SK-N-SH (cell line): ENCODE measurements around the gene NELFB. TPM values are rescaled to one million over a fixed set of nuclear protein-coding genes. Genes with fewer than 3 reads are reported as not detected.
A peak's percentile ranks its signal among the peaks of the same experiment; 100 is the strongest.

Source experiments
- CTCF ChIA-PET: fragments of 300-600, 350-600 bp; formaldehyde crosslinking; extraction: SDS; loops from one replicate; lab custom pipeline; 2021; lab: Yijun Ruan, JAX
- POLR2A ChIA-PET: fragments of 350-600 bp; sonication (Branson Sonifier 250); formaldehyde crosslinking; extraction: SDS; loops from one replicate; lab custom pipeline; 2020; ENCODE audit warnings: antibody characterized with exemption, inconsistent platforms; lab: Yijun Ruan, JAX
- DNase-seq: peaks from one replicate; pipeline ENCODE4 v3.0.0; 2012
- H2AFZ ChIP-seq: fragments of 200-600 bp; sonication (generic); 2 replicates; pipeline ENCODE4 v1.8.1; 2016; ENCODE audit warnings: antibody characterized with exemption, mild to moderate bottlenecking, low read depth
- H3F3A ChIP-seq: fragments of 200-600 bp; sonication (generic); replicated peaks from 2 replicates; pipeline ENCODE3; 2016; ENCODE audit warnings: antibody characterized with exemption, mild to moderate bottlenecking; ENCODE audit not compliant: insufficient read depth
- H3K27ac ChIP-seq, 2 experiments: fragments of 200-500 bp in 1 of 2; fragments of 200-600 bp in 1 of 2; sonication (Bioruptor generic) in 1 of 2; sonication (generic), shearing (Covaris generic) in 1 of 2; 2 replicates each; pipeline versions ENCODE4 v1.5.1 to v1.6.1; 2014 to 2016; ENCODE audit warnings: low read depth in 2 of 2, inconsistent platforms in 1 of 2, low read length in 1 of 2, mild to moderate bottlenecking in 1 of 2, mixed read lengths in 1 of 2
- H3K27me3 ChIP-seq: fragments of 200-600 bp; sonication (generic), shearing (Covaris generic); 2 replicates; pipeline ENCODE4 v1.6.1; 2016; ENCODE audit warnings: mixed run types; ENCODE audit not compliant: insufficient read depth
- H3K36me3 ChIP-seq, 2 experiments: fragments of 200-500 bp in 1 of 2; fragments of 200-600 bp in 1 of 2; sonication (Bioruptor generic) in 1 of 2; sonication (generic) in 1 of 2; replicated peaks in 1 of 2; 2 replicates each; pipeline versions ENCODE3 to v1.5.1; 2014 to 2016; ENCODE audit warnings: low read length in 1 of 2, mild to moderate bottlenecking in 1 of 2; ENCODE audit not compliant: insufficient read depth in 2 of 2, control insufficient read depth in 1 of 2
- H3K4me1 ChIP-seq, 2 experiments: fragments of 200-500 bp in 1 of 2; fragments of 200-600 bp in 1 of 2; sonication (Bioruptor generic) in 1 of 2; sonication (generic), shearing (Covaris generic) in 1 of 2; 2 replicates each; pipeline versions ENCODE4 v1.5.1 to v1.6.1; 2014 to 2016; ENCODE audit warnings: low read depth in 1 of 2, low read length in 1 of 2, mixed run types in 1 of 2; ENCODE audit not compliant: insufficient read depth in 2 of 2, control insufficient read depth in 1 of 2
- H3K4me2 ChIP-seq: fragments of 200-600 bp; sonication (generic), shearing (Covaris generic); 2 replicates; pipeline ENCODE4 v1.6.1; 2017; ENCODE audit warnings: mixed run types
- H3K4me3 ChIP-seq, 2 experiments: fragments of 200-500 bp in 1 of 2; fragments of 200-600 bp in 1 of 2; sonication (Bioruptor generic) in 1 of 2; sonication (generic), shearing (Covaris generic) in 1 of 2; 2 replicates each; pipeline versions ENCODE4 v1.5.1 to v1.8.1; 2014 to 2016; ENCODE audit warnings: low read depth in 2 of 2, inconsistent platforms in 1 of 2, low read length in 1 of 2, mild to moderate bottlenecking in 1 of 2, mixed read lengths in 1 of 2, moderate library complexity in 1 of 2
- H3K79me2 ChIP-seq: fragments of 200-600 bp; sonication (generic); 2 replicates; pipeline ENCODE4 v1.8.1; 2017; ENCODE audit warnings: mild to moderate bottlenecking; ENCODE audit not compliant: insufficient read depth
- H3K9ac ChIP-seq: fragments of 200-600 bp; sonication (generic); 2 replicates; pipeline ENCODE4 v1.6.1; 2017; ENCODE audit warnings: mixed run types
- H3K9me2 ChIP-seq: fragments of 200-600 bp; sonication (generic); 2 replicates; pipeline ENCODE4 v1.6.1; 2017; ENCODE audit warnings: mixed run types
- H3K9me3 ChIP-seq: fragments of 200-600 bp; sonication (generic); 2 replicates; pipeline ENCODE4 v1.6.1; 2017; ENCODE audit warnings: mixed run types, mild to moderate bottlenecking, moderate library complexity
- H4K20me1 ChIP-seq: fragments of 200-600 bp; sonication (generic); 2 replicates; pipeline ENCODE4 v1.6.1; 2017; ENCODE audit warnings: mild to moderate bottlenecking, mixed run types; ENCODE audit not compliant: insufficient read depth
- CHD2 ChIP-seq: fragments of 150-350 bp; IDR thresholded peaks from 2 replicates; pipeline ENCODE4 v1.6.1; 2018; ENCODE audit warnings: low read length; ENCODE audit not compliant: partially characterized antibody
- EP300 ChIP-seq, 2 experiments: IDR thresholded peaks; 2 replicates each; pipeline versions ENCODE4 v1.4.0 to v1.6.1; 2012; ENCODE audit warnings: borderline replicate concordance in 1 of 2, low read depth in 1 of 2, low read length in 1 of 2
- FOSL2 ChIP-seq: IDR thresholded peaks from 2 replicates; pipeline ENCODE4 v1.4.0; 2012; ENCODE audit warnings: low read depth, mild to moderate bottlenecking, moderate library complexity, borderline replicate concordance
- FOXM1 ChIP-seq: IDR thresholded peaks from 2 replicates; pipeline ENCODE4 v1.4.0; 2012; ENCODE audit warnings: low read depth, mild to moderate bottlenecking
- GABPA ChIP-seq: IDR thresholded peaks from 2 replicates; pipeline ENCODE4 v1.4.0; 2012; ENCODE audit warnings: low read depth, mild to moderate bottlenecking
- JUND ChIP-seq: IDR thresholded peaks from 2 replicates; pipeline ENCODE4 v1.4.0; 2012
- MAX ChIP-seq: IDR thresholded peaks from 2 replicates; pipeline ENCODE4 v1.4.0; 2012; ENCODE audit warnings: low read depth
- MEF2A ChIP-seq: IDR thresholded peaks from 2 replicates; pipeline ENCODE4 v1.4.0; 2012; ENCODE audit warnings: low read depth, borderline replicate concordance
- MXI1 ChIP-seq: IDR thresholded peaks from 2 replicates; pipeline ENCODE4 v1.6.1; 2012; ENCODE audit warnings: mild to moderate bottlenecking, low read depth, low read length, improper control_type of control experiment
- NFIC ChIP-seq: IDR thresholded peaks from 2 replicates; pipeline ENCODE4 v1.4.0; 2012; ENCODE audit warnings: borderline replicate concordance
- NRF1 ChIP-seq: IDR thresholded peaks from 2 replicates; pipeline ENCODE4 v1.6.1; 2012; ENCODE audit warnings: low read depth, mild to moderate bottlenecking, low read length
- POLR2AphosphoS5 ChIP-seq: IDR thresholded peaks from 2 replicates; pipeline ENCODE4 v1.6.1; 2012; ENCODE audit warnings: low read depth, low read length
- RAD21 ChIP-seq: IDR thresholded peaks from 2 replicates; pipeline ENCODE4 v1.6.1; 2012; ENCODE audit warnings: mild to moderate bottlenecking, low read length
- RFX5 ChIP-seq: IDR thresholded peaks from 2 replicates; pipeline ENCODE4 v1.6.1; 2012; ENCODE audit warnings: mild to moderate bottlenecking, improper control_type of control experiment, low read length
- RXRA ChIP-seq: IDR thresholded peaks from 2 replicates; pipeline ENCODE4 v1.4.0; 2012; ENCODE audit warnings: low read depth, mild to moderate bottlenecking, borderline replicate concordance
- WGBS: methylation state at CpG from one replicate; pipeline ENCODE4 v1.1.6; 2017; ENCODE audit warnings: low lambda C conversion rate; 5-methylcytosine and 5-hydroxymethylcytosine counted together
- polyA plus RNA-seq, 3 experiments: library from polyadenylated mRNA; depleted of rRNA; stranded (reverse); fragments of >200 nt; gene quantifications; 2 replicates each; pipeline ENCODE4 v1.2.3, GENCODE V29; 2012
- TF ChIP-seq, protein P1 (sequence below): IDR thresholded peaks from 2 replicates; pipeline ENCODE4 v1.6.1; 2012; ENCODE audit warnings: mild to moderate bottlenecking, low read depth, low read length, moderate library complexity
- TF ChIP-seq, protein P2 (sequence below): fragments of 150-350 bp; IDR thresholded peaks from 2 replicates; pipeline ENCODE4 v1.6.1; 2016; ENCODE audit warnings: mild to moderate bottlenecking, low read depth, low read length

The NELFB gene
- polyA plus RNA-seq, 1 of the 3 experiments (the other 2 are of a cell fraction), result 62.7 TPM

DNA sequence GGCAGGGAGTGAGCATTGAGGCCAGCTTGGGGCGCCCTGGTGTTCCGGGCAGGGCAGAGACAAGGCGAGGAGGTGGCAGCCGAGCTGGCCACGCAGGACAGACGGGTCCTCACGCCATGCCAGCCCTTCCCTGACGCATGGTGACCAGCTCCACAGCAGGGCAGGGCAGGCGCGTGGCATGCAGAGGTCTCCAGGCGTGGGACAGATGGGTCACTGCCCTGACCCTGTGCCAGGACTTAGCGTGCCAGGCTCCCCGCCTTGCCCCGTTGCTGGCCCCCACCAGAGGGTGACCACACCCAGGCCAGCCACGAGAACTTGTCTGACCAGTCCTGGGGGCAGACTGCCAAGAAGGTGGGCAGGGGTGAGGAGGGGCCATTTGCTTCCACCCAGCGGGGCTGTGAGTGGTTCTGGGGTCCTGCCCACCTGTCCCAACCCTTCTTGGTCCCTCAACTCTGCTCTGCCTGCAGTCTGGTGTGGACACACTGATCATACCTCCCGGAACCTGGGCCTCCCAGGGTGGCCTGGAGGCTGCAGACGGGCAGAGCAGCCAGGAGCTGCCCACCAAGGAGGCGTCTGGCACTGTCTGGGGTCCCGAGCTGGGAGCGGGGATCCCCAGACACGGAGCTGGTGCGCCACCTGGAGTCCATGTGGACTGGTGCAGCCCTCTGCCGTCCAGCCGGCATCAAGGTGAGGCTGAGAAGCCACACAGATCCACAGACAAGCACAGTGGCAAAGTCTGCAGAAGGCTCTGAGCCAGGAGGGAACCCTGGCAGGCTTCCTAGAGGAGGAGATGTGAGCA is 27.9 kb upstream of the NELFB start, which contains the start of gene RNF224 (continued):
- TF ChIP-seq, protein P1, sequence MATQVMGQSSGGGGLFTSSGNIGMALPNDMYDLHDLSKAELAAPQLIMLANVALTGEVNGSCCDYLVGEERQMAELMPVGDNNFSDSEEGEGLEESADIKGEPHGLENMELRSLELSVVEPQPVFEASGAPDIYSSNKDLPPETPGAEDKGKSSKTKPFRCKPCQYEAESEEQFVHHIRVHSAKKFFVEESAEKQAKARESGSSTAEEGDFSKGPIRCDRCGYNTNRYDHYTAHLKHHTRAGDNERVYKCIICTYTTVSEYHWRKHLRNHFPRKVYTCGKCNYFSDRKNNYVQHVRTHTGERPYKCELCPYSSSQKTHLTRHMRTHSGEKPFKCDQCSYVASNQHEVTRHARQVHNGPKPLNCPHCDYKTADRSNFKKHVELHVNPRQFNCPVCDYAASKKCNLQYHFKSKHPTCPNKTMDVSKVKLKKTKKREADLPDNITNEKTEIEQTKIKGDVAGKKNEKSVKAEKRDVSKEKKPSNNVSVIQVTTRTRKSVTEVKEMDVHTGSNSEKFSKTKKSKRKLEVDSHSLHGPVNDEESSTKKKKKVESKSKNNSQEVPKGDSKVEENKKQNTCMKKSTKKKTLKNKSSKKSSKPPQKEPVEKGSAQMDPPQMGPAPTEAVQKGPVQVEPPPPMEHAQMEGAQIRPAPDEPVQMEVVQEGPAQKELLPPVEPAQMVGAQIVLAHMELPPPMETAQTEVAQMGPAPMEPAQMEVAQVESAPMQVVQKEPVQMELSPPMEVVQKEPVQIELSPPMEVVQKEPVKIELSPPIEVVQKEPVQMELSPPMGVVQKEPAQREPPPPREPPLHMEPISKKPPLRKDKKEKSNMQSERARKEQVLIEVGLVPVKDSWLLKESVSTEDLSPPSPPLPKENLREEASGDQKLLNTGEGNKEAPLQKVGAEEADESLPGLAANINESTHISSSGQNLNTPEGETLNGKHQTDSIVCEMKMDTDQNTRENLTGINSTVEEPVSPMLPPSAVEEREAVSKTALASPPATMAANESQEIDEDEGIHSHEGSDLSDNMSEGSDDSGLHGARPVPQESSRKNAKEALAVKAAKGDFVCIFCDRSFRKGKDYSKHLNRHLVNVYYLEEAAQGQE, result no peak
- TF ChIP-seq NRF1, result no peak
- TF ChIP-seq CHD2, result peak; percentile 41
- TF ChIP-seq RAD21, result peak; percentile 87
- TF ChIP-seq, all 33 proteins: peak for 6

DNA sequence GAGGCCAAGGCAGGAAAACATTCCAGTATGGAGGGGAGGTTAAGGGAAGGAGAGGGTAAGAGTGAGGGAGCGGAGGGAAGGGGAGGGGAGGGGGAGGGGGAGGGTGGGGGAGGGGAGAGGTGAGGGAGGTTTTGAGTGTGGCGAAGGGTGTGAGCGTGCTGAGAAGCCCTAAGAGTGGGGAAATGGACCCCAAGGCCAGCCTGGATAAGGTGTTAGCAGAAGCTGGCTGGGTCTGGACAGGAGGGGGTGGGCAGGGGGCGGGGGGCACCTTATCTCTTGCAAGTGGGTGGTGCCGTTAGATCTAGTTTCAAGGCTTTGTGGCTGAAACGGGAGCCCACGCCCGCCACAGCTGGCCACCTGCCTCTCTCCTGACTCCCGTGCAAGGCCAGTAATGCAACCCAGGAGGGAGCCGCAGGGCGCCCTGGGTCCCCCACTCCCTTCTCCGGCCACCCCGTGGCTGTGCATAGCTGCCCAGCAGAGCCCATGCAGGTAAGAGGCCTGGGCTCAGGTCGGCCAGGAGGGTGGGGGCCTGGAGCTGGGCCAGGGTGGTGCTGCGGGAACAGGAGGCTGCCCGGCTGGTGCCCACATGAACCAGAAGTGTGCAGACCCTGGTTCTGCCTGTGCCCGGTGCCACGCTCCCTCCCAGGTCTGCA is 27.1 kb upstream of the NELFB start:
- no peak overlapping the region for H2AFZ ChIP-seq
- H3K4me2 ChIP-seq, result no peak overlapping the region; the same call in 1 of the 2 replicates
- 46% methylated on average over 3 of the region's 18 CpGs for WGBS

More for the DNA sequence above, 27.1 kb upstream of the NELFB start:
- no peaks in the 10 kb centered on the region for H3K79me2 ChIP-seq
- TF ChIP-seq, protein P2, sequence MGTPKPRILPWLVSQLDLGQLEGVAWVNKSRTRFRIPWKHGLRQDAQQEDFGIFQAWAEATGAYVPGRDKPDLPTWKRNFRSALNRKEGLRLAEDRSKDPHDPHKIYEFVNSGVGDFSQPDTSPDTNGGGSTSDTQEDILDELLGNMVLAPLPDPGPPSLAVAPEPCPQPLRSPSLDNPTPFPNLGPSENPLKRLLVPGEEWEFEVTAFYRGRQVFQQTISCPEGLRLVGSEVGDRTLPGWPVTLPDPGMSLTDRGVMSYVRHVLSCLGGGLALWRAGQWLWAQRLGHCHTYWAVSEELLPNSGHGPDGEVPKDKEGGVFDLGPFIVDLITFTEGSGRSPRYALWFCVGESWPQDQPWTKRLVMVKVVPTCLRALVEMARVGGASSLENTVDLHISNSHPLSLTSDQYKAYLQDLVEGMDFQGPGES, result no peak
- TF ChIP-seq MAX (no peak), NFIC (no peak), GABPA (no peak), FOXM1 (no peak), FOSL2 (no peak), RXRA (no peak), JUND (no peak), MEF2A (no peak), POLR2AphosphoS5 (no peak), MXI1 (no peak), EP300 (IDR thresholded peaks at IDR 0.05; ENCODE audit: borderline replicate concordance in 1 of 2, low read depth in 1 of 2, low read length in 1 of 2) (no peak), RFX5 (no peak)
- TF ChIP-seq, all 33 proteins: peak for 0
- Histone ChIP-seq H3K4me3 (no peak overlapping the region), H3K9ac (no peak overlapping the region), H3K9me2 (no peaks in the 10 kb centered on the region), H4K20me1 (no peaks in the 10 kb centered on the region), H3K4me1 (peaks cover 0 to 49% of the 10 kb centered on the region in 2 experiments; a peak in 1 of 4 replicates), H3K36me3 (no peaks in the 10 kb centered on the region), H3K27me3 (no peaks in the 10 kb centered on the region), H3K27ac (no peak overlapping the region), H3K9me3 (no peaks in the 10 kb centered on the region), H3F3A (peaks cover 16% of the 10 kb centered on the region)
- CTCF ChIA-PET, result interaction anchor here (0.6 to 7.7 kb wide), 40 partner anchors 9 to 314 kb away, joined by 3 to 95 read pairs (median 6); partner anchors contain the start of genes DPP7, MAN1B1, NELFB and NPDC1
- POLR2A ChIA-PET, result interaction anchor here (1.0 to 1.5 kb wide), 6 partner anchors 23 to 121 kb away, joined by 3 to 8 read pairs (median 4); no protein-coding TSS in a partner anchor
- no peak for DNase-seq
